Keratinocyte (primary cell): ENCODE measurements around the gene SYNE2.

Experiments used
- CTCF ChIP-seq, 3 experiments: IDR thresholded peaks in 1 of 3; conservative IDR thresholded peaks in 1 of 3; optimal IDR thresholded peaks in 1 of 3; 2 replicates in 2 of 3; 3 replicates in 1 of 3; pipeline versions ENCODE3 to v1.5.1; 2011; ENCODE audit warnings: low read length in 3 of 3, mild to moderate bottlenecking in 3 of 3, moderate library complexity in 2 of 3, control low read depth in 1 of 3, inconsistent platforms in 1 of 3; ENCODE audit not compliant: insufficient read depth in 2 of 3; ENCODE audit errors: extremely low read depth in 1 of 3
- EZH2 ChIP-seq: IDR thresholded peaks from one replicate; pipeline ENCODE4 v1.6.1; 2012; ENCODE audit warnings: inconsistent platforms, mild to moderate bottlenecking, low read length, moderate library complexity

- TF ChIP-seq CTCF (optimal IDR thresholded peaks at IDR 0.05 in 1 of 3, IDR thresholded peaks at IDR 0.05 in 1 of 3, conservative IDR thresholded peaks at IDR 0.05 in 1 of 3; ENCODE audit: extremely low read depth in 1 of 3, insufficient read depth in 2 of 3, low read length in 3 of 3) (no peak), EZH2 (no peak)
These were observed 347.4 kb downstream of the SYNE2 start for GRCh38 chr14:64200170-64200569.
